Activated gamma-delta T cell (primary cell): ENCODE measurements around the gene ADGRB3.
"Not testable (repeated sequence)": the region's sequence is repeated elsewhere in the genome, so short reads cannot be mapped to it uniquely, and the experiment has no call there.

Source experiments
- DNase-seq: peaks from one replicate; lab custom pipeline; 2025; lab: John Stamatoyannopoulos, UW

The ADGRB3 gene

DNA sequence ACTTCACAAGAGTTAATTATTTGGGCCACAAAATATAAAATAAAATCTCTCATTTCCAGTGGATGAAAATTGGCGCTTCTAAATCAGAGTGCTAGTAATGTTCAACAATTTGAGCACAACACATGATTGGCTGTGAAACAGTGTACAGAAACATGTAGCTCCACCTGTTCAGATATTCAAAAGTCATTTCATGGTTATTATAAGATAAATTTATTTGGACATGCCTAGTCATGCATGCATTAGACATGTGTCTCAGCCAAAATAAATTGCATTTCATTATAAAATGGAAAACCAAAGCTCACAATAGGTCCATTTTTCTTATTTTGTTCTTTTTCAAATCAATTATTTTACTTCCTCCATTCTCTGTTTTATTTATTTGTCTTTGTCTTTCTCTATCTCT, 786.9 kb downstream of the ADGRB3 start:
- DNase-seq = no peak

DNA sequence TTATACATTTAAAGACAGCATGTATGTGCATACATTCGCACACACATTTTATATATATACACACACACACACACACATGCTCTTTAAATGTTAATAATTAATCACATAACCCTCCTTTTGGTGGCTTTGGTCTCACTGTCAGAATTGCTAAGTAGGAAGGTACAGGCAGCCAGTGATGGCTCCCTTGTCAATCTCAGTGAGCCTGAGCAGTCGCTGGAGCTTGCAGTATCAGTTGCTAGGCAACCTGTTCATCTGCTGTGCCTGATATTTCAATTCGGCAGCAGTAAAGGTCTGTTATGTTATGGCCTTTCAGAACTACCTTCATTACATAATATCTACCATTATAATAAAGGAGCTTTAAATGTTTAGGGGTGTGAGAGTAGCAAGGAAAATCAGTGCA, 787.4 kb downstream of the ADGRB3 start:
- no peak for DNase-seq

DNA sequence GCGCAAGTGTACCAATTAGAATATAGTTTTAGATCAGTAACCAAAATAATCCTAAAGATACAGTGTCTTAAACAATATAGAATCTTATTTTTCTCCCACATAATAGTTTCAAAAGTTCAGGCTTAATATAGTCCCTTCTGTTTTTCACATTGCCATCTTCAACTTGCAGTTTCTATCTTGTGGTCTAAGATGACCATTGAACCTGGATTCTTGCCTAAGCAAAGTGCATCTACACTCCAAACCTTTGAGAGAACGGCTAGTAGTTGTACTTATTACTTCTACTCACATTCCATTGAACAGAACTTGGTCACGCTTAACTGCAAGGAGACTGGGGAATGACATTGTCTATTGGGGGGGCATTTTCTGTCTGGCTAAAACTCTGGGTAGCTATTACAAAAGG, 788.7 kb downstream of the ADGRB3 start:
- DNase-seq = no peak

DNA sequence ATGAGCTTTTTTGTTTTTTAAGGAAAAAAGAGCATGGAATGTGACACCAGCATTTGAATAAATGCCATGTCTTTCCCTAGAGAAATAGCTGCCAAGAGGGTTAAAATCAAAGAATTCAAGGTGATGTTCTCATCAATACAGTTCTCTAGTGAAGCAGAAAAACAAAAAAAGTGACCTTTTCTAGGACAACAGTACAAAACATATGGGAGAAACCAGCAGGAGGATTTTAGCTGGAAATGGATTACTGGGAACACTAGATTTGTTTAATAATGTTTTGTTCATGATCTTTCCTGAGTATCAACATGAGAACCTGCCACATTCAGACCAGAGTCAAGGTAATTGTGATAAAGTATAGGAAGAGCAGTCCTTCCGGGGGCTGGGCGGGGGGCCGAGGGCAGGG, 789.5 kb downstream of the ADGRB3 start:
- no peak for DNase-seq

DNA sequence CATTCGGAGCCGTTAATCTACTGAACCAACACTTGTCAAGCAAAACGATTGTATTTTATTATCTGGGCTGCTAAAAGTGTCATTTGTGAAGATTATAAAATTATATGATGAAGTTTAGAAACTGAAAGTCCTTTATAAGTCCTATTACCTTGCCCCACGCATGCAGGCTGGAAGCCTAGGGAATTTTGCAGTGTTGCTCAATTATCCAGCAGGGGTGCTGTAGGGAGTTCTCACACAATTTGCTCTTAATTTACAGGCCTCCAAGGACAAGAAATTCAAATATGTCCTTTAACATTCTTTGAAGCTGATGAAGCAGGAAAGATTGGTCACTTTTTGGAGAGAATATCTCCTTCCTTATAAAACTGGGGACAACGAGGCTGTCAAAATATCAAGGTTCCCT, 792.8 kb downstream of the ADGRB3 start:
- no peak for DNase-seq

DNA sequence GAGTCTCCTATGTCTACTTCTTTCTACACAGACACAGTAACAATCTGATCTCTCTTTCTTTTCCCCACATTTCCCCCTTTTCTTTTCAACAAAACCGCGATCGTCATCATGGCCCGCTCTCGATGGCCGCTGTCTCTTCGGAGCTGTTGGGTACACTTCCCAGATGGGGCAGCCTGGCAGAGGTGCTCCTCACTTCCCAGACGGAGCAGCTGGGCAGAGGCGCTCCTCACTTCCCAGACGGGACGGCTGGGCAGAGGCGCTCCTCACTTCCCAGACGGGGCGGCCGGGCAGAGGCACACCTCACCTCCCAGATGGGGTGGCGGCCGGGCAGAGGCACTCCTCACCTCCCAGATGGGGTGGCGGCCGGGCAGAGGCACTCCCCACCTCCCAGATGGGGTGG, 797.1 kb downstream of the ADGRB3 start:
- not testable (repeated sequence) for DNase-seq

DNA sequence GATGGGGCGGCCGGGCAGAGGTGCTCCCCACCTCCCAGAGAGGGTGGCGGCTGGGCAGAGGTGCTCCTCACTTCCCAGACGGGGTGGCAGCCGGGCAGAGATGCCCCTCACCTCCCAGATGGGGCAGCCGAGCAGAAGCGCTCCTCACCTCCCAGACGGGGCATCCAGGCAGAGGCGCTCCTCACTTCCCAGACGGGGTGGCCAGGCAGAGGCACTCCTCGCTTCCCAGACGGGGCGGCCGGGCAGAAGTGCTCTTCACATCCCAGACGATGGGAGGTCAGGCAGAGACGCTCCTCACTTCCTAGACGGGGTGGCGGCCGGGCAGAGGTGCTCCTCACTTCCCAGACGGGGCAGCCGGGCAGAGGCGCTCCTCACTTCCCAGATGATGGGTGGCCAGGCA, 798.0 kb downstream of the ADGRB3 start:
- not testable (repeated sequence) for DNase-seq

DNA sequence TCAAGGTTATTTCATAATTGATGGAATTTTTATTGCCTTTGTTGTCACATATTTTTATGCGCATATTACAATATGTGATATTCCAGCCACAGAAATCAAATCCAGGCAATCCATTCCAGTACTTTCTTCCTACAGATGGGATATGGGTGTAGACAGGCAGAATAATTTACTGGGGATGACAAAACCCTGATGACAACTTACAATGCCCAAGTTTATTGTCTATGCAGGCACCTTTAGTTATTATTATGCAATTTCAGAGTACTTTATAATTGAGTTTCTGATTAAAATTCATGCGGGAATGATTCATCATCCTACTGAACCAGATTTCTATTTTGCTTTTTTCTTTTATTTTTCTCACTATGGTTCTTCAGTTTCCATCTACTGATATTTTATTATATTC, 803.0 kb downstream of the ADGRB3 start:
- DNase-seq = no peak
